Dermis microvascular lymphatic vessel endothelial cell (primary cell): ENCODE results near the gene PTGER3. TPM values are rescaled to one million over a fixed set of nuclear protein-coding genes. Genes with fewer than 3 reads are reported as not detected.
"Not testable (repeated sequence)": the region's sequence is repeated elsewhere in the genome, so short reads cannot be mapped to it uniquely, and the experiment has no call there.

Experiments
- DNase-seq, 2 donors: peaks; one replicate each; pipeline versions ENCODE4 v3.0.0 to v3.0.0-alpha.2; 2010; ENCODE audit warnings: low read depth in 2 of 2
- total RNA-seq: library from RNA; depleted of rRNA; stranded (reverse); fragments of >200 nt; gene quantifications from 2 replicates; pipeline ENCODE4 v1.2.1, GENCODE V29; 2014

PTGER3 gene
- total RNA-seq, 1 donor from 2014 or later, result not detected

- DNase-seq, result no peak
Observed at GRCh38 chr1:71014178-71014579, 33.4 kb downstream of the PTGER3 start.

DNA sequence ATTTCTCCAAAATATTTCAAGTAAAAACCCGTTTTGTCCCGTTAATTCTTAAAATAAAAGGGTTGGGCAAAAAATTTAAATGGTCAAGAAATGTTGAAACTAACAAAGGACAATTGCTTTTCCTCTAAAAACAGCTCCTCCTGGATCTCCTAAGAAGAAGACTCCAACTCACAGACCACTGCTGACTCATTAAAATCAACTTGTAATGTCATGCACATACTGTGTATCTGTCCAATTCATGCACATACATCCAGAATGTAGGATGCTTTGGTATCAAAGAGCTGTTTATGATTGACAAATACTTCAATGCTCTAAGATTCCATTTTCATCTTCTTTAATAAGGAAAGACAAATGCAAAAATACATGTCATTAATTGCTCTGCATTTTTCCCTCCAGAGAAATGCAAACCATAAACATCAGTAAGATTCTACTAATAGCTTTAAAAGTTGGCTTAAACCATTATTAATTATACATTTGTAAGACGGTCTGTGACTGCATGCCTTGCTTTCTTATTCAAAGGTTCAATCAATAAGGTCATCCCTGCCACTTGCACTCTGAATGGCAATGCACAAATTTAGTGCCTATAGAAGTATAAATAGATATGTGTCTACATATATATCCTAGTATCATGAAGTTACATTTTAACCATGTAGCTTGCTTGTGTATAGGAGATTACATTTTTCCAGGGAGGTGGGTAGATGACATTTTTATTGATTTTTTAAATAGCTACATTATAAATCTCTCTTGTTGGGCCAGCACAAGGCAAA lies 44.7 kb downstream of the PTGER3 start:
- no peak for DNase-seq

- DNase-seq, result no peak
Observed at GRCh38 chr1:71001624-71002023, 46.0 kb downstream of the PTGER3 start.

DNA sequence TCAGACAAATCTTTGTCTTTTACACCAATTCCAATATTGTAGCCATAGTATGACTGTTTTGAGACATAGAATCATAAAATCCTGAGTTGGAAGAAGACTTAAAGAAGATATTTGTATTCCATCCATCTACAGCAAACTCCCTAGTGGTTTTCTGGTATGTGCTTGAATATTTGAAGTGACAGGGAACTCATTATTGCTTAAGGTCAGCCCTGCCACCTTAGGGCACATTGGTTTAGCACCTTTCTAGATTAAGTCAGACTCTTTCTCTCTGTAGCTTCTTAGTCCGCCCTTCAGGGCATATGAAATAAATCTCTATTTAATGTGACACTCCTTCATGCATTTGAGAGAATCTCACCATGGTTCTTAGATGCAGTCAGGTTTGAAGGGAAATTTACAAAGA lies 49.8 kb downstream of the PTGER3 start:
- DNase-seq, result no peak

DNA sequence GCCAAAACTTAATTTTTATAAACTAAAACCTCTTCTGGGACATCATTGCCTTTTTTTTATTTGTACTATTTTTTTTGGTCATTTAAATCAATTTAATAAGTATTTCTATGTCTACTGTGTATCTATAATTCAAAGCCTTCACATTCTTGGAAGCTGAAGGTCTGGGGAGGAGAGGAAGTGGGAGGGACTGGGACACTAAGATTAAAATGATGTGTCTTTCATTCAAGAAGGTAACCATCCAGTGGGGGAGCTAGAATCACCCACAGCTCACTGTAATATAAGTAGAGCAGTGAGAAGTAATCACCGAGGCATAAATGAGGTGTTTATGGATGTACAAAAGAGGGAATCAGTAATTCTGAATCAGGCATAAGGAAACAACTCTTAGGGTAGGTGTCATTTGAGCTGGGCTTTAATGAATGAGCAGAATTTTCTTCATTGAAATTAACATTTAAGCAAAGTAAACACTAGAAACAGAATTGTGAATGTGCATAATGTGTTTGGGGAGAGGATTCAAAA lies 52.8 kb downstream of the PTGER3 start:
- no peak for DNase-seq

DNA sequence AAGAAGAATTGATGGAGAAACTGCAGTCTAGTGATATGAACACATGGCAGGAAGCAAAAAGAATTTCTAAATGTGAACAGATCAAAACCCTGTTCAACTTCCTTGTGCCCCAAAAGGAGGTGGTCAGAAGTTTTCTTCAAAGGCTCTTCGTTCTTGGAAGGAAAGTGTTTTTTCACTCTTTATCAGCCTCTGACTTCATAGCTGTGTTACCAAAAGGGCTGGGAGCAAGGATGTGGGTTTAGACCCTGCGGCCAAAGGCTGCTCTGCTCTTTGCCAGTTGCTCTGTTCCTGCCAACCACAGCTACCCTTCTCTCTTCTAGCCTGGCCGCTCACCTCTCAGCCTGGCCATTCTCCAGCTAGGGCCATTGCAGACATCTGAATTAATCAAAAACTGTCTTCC lies 53.8 kb downstream of the PTGER3 start:
- DNase-seq, result no peak

DNA sequence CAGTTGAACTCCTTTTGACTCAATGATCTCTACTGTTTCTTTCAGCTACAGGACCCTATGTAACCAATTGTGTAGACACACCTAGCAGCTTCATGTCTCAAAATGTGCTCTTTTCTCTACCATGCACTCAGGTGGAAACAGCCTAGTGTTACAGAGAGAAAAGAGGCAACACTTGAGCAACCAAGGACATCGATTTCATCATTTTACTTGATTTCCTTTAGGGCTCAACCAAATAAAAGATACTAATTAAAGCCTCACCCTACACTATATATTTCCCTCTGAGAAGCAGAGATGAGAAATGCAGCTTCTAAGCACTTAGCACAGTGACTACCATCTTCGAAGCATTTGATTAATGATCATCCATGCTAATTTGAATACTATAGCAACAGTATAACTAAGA lies 55.1 kb downstream of the PTGER3 start:
- no peak for DNase-seq

DNA sequence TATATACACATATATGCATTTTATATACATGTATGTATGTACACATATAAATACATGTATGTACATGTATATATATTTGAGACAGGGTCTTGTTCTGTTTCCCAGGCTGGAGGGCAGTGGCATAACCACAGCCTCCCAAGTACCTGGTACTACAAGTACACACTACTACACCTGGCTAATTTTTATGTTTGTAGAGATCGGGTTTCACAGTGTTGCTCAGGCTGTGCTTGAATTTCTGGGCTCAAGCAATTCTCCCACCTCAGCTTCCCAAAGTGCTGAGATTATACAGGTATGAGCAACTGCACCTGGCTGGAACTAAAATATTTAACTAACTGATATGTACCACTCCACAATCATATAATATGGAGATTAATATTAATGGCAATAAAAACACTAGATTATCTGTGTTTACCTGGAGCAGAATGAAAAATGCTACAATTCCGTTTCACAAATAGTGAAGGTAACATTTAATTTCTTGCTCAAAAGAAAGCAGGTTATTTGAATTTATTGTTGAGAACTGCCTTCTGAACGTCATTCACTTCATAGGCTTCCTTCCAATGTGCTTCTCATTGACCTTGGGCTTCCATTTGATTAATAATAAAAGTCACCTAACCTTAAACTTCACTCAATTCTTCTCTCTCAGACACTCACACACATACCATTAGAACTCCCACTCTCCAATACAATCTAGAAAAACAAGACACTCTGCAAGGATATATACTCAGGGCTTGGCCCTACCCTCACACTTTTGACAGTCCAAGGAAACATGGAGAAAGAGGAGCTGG lies 57.0 kb downstream of the PTGER3 start:
- DNase-seq, result no peak

- DNase-seq, result no peak
Observed at GRCh38 chr1:70987497-70987896, 60.1 kb downstream of the PTGER3 start.

- not testable (repeated sequence) for DNase-seq
Observed at GRCh38 chr1:70985776-70986225, 61.8 kb downstream of the PTGER3 start.

DNA sequence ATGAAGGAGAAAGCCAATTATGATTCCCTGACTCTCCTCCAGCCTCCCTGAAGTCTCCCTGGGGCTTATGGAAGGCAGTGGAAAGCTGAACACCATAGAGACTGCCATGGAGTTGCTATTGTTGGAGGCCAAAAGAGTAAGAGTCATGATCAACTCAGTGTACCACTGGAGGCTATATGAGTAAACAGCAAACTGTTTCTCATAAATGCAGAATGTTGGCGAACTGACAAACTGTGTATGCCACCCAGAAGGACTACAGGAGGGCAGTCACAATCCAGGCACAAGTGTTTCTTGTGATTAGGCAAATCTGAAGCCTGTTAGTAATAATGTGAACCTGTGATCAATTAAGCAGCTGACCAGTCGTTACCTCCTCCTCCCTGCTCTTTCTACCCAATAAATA lies 62.3 kb downstream of the PTGER3 start:
- not testable (repeated sequence) for DNase-seq

- DNase-seq, result no peak
Observed at GRCh38 chr1:70980361-70980760, 67.3 kb downstream of the PTGER3 start.

DNA sequence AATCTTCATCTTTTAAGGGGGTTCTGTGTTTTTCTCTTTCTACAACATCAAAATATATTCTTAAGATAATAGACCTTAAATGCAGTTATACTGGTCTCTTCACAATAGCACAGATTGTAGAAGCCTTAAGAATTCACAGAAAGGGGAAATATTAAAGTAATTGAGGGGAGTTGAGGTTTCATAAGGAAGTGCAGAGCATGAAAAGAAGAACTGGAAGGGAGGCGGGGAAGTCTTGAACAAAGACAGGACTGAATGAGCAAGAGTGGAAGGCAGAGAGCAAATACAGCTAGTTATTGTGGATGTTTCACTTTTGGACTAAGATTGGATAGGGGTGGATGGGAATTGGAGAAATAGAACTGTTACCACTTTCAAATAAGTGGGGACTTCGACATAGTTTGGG lies 67.7 kb downstream of the PTGER3 start:
- no peak for DNase-seq

GRCh38 chr1:70979313-70979712 lies 68.3 kb downstream of the PTGER3 start:
- DNase-seq, result no peak

- no peak for DNase-seq
Observed at GRCh38 chr1:70978623-70979022, 69.0 kb downstream of the PTGER3 start.

GRCh38 chr1:70977575-70977974 lies 70.0 kb downstream of the PTGER3 start:
- no peak for DNase-seq

GRCh38 chr1:70977041-70977440 lies 70.6 kb downstream of the PTGER3 start:
- DNase-seq, result no peak

- no peak for DNase-seq
Observed at GRCh38 chr1:70973754-70974153, 73.9 kb downstream of the PTGER3 start.

- DNase-seq, result no peak
Observed at GRCh38 chr1:70970407-70970806, 77.2 kb downstream of the PTGER3 start.

DNA sequence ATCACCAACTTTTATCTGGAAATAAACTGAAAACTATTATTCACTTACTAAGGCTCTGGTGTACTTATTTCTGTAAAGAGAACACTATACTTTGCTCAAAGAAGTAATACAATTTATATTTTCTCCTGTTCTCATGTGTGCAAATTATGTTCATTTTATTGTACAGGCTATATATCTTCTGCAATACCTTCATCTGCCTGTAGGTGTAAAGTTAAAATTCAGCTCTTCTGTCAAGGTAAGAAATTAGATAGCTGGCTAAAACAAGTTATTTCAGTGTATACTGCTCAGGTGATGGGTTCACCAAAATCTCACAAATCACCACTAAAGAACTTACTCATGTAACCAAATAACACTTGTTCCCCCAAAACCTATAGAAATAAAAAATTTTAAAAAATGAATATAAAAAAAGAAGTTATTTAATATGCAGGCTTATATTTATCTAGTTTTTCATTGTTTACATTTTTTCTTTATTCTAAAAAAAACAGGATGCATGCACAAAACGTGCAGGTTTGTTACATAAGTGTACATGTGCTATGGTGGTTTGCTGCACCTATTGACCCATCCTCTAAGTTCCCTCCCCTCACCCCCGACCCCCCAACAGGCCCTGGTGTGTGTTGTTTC lies 81.5 kb downstream of the PTGER3 start:
- DNase-seq, result peak in 1 of 2 donors; percentile 3

DNA sequence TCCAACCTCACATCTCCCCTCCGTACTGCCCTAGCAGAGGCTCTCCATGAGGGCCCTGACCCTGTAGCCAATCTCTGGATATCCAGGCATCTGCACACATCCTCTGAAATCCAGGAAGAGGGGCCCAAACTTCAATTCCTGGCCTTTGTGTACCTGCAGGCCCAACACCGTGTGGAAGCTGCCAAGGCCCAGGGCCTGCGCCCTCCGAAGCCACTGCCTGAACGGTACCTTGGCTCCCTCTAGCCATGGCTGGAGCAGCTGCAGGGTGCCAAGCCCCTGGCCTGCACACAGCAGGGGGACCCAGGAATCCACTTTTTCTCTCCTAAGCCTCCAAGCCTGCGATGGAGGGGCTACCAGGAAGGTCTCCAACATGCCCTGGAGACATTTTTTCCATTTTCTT lies 84.2 kb downstream of the PTGER3 start:
- DNase-seq, result no peak

DNA sequence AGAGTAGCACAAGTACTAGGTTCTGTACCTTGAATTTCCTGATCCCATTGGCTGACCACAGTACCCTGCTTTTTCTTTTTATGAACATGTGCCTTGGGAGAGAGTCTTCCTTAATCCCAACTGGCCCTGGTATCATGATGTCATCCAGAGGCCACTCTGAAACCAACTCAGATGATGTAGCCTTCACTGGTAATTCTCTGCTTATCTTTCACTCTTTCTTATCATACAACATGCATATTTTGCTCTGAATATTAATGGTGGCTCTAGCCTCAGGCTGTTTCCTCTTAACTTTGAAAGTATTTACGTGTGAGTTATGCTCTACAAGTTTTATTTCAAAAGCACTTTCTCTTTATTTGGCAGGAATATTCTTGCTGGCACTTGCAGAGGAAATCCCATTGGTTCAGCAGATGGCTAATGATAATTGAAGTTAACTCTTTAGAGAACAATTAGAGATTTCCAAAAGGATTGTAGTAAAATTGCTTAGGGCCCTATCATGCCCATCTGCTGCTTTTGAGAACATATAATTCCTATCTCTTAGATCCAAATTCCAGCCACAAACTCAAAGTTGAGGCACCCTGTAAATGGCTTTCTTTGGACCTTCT lies 86.1 kb downstream of the PTGER3 start:
- DNase-seq, result no peak
